Right forelimb (tissue), 1 donor: ENCODE measurements around the gene YIPF5.

Source experiments
- DNase-seq: peaks from one replicate; pipeline ENCODE4 v3.0.0-alpha.2; 2018

Gene YIPF5

GRCh38 chr5:144122081-144122480, 48.4 kb downstream of the YIPF5 start:
- no peak for DNase-seq

GRCh38 chr5:144121577-144121976, 48.9 kb downstream of the YIPF5 start:
- DNase-seq: no peak

GRCh38 chr5:144120661-144121180, 49.7 kb downstream of the YIPF5 start:
- no peak for DNase-seq

- DNase-seq: no peak
These were observed 53.0 kb downstream of the YIPF5 start for GRCh38 chr5:144117412-144117811.

- no peak for DNase-seq
These were observed 55.9 kb downstream of the YIPF5 start for GRCh38 chr5:144114571-144114970.
